ENCODE measurements around the gene DPEP3.

DNA sequence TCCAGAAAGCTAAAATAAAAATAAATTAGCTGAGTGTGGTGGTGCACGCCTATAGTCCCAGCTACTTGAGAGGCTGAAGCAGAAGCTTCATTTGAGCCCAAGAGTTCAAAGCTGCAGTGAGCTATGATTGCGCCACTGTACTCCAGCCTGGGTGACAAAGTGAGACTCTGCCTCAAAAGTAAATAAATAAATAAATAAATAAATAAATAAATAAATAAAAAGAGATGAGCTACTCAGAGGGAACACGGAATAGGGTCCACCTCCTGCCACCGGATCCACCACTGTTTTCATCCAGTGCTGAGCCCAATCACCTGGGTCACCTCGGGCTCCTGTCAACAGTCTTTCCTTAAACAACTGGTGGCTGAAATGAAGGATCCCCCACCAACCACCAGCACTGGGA, 6.7 kb upstream of the DPEP3 start:
- TF ChIP-seq EZH2phosphoT487 (IDR thresholded peaks at IDR 0.05; ENCODE audit: insufficient read depth, low read depth) (no peak), EZH2 (IDR thresholded peaks at IDR 0.05; ENCODE audit: insufficient read depth, poor library complexity, severe bottlenecking) (no peak)

All from GM23248 (cell line).